GM06990 (cell line): ENCODE data around the gene STARD8.

Source experiments
- DNase-seq: peaks from one replicate; pipeline ENCODE4 v3.0.0-alpha.2; 2011; ENCODE audit not compliant: insufficient read length; ENCODE audit errors: extremely low read depth
- H3K27me3 ChIP-seq: replicated peaks from 2 replicates; pipeline ENCODE4 v1.6.0; 2011; ENCODE audit warnings: low read length; ENCODE audit not compliant: control insufficient read depth, insufficient read depth
- H3K36me3 ChIP-seq: 2 replicates; pipeline ENCODE4 v1.5.1; 2011; ENCODE audit warnings: low read length; ENCODE audit not compliant: control insufficient read depth, insufficient read depth
- H3K4me3 ChIP-seq: replicated peaks from 2 replicates; pipeline ENCODE4 v1.5.1; 2011; ENCODE audit warnings: low read depth, mild to moderate bottlenecking, control low read depth, low read length
- TF ChIP-seq, protein P1 (sequence below): IDR thresholded peaks from 2 replicates; pipeline ENCODE4 v1.5.1; 2011; ENCODE audit warnings: low read length, control low read depth, mild to moderate bottlenecking, inconsistent platforms; ENCODE audit not compliant: insufficient read depth, poor library complexity, severe bottlenecking

STARD8 gene

DNA sequence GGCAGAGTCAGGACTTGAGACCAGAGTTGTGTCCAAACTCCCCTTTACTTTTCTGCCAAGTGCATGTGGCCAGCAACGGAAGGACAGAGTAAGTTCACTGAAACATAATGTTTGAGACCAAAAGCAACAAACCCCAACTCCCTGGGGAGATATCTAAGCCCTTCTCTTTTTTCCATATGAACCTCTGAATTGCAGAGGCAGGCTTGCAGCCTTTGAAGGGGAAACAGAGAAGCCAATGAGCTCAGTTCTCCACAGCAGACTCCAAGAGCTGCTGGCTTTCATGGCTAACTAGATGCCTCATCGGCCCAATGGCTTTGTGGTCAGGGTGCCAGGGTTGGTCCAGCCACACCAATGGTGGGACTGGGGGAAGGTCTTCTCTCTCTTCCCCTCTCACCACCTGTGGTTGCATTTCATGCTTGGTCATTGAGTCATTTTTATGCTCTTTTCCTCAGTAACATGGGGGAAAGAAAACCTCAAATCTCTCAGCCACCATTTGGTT is 34.0 kb downstream of the STARD8 start:
- Histone ChIP-seq H3K36me3 (no peaks in the 10 kb centered on the region), H3K27me3 (no peaks in the 10 kb centered on the region; the same call in 1 of the 2 replicates), H3K4me3 (no peak overlapping the region)
- TF ChIP-seq, protein P1, sequence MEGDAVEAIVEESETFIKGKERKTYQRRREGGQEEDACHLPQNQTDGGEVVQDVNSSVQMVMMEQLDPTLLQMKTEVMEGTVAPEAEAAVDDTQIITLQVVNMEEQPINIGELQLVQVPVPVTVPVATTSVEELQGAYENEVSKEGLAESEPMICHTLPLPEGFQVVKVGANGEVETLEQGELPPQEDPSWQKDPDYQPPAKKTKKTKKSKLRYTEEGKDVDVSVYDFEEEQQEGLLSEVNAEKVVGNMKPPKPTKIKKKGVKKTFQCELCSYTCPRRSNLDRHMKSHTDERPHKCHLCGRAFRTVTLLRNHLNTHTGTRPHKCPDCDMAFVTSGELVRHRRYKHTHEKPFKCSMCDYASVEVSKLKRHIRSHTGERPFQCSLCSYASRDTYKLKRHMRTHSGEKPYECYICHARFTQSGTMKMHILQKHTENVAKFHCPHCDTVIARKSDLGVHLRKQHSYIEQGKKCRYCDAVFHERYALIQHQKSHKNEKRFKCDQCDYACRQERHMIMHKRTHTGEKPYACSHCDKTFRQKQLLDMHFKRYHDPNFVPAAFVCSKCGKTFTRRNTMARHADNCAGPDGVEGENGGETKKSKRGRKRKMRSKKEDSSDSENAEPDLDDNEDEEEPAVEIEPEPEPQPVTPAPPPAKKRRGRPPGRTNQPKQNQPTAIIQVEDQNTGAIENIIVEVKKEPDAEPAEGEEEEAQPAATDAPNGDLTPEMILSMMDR, result no peak
- DNase-seq, result no peak

DNA sequence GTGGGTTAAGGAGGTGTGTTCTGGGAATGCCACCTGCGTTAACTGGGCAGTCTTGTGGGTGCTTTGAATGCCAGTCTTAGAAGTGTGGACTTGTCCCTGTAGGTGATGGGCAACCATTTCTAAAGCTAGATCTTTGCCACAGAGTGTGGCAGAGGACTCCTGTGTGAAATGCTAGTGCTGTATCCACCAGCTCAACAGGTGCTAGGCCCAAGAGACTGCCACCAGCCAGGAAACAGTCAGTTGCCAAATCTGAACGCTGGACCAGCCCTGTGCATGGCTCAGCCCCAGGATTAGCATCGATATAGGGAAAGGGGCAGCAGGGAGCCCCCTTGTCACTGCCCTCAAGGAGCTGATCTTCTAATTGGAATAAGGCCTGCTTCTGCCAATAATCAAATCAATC is 35.3 kb downstream of the STARD8 start:
- Histone ChIP-seq H3K36me3 (no peaks in the 10 kb centered on the region), H3K27me3 (no peaks in the 10 kb centered on the region), H3K4me3 (no peak overlapping the region)
- TF ChIP-seq, protein P1, result no peak
- no peak for DNase-seq

DNA sequence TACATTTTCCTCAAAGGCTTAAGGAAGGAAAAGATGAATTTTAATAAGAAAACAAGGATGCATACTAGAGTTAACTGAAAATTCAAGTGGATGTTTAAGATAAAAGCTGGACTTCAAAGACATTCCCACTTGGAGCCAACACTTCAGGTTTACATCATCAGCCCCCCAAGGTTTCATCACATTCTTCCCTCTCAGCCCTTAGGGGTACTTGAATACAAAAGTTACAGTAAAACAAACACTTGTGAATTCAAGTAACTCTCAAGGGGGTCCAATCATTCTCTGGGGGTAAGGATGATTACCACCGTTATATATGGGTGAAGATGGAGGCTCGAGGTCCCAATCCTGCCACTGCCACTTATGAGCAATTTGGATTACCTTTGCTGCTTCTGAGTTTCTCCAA is 36.1 kb downstream of the STARD8 start:
- no peaks in the 10 kb centered on the region for H3K36me3 ChIP-seq
- TF ChIP-seq, protein P1, result no peak
- no peak overlapping the region for H3K4me3 ChIP-seq
- no peak for DNase-seq
- H3K27me3 ChIP-seq, result no peaks in the 10 kb centered on the region

DNA sequence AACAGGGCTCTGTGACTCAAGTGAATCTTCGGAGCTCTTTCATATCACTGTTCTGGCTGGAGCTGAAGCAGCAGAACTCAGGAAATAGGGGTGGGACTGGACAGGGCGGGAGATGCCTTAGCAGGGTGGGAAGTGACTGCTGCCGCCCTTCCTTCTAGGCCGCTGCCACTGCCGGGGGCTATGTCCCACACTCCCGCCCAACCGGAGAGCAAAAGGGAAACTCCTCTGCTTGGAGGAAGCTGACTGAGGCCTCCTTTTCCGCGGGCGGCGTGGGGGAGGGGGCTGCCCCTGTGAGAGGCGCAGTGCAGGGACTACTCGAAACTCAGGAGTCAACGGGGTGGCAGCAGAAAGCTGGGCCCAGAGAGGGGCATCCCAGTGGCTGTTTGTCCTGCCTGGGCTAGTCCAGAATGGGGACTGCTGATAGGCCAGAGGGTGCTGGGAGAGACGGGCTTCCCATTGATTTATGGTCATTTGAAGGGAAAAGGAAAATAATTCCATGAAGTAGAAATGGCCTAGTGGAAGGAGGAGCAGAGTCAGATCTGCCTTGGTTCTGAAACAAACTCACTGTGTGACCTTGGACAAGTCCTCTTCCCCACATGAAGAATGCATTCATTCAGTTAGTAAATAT is 36.9 kb downstream of the STARD8 start:
- no peak for DNase-seq
- Histone ChIP-seq H3K27me3 (no peaks in the 10 kb centered on the region), H3K36me3 (no peaks in the 10 kb centered on the region), H3K4me3 (no peak overlapping the region)
- TF ChIP-seq, protein P1, result no peak

DNA sequence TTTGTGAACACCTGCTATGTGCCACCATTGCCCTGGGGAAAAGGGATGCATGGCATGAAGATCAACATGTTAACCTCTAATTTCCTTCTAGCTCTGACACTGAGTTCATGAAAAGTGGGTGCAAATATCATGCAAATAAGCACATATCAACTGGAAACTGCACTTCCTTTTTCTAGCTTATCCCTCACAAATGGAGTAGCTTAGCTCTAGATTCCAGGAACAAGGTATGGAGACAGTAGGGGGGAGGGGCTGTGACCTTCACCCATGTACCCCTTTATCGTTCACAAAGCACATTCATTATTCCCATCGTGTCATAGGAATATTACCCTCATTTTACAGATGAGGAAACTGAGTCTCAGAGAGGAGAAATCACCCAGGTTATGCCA is 37.4 kb downstream of the STARD8 start:
- Histone ChIP-seq H3K27me3 (no peaks in the 10 kb centered on the region), H3K36me3 (no peaks in the 10 kb centered on the region), H3K4me3 (no peak overlapping the region)
- TF ChIP-seq, protein P1, result no peak
- no peak for DNase-seq

DNA sequence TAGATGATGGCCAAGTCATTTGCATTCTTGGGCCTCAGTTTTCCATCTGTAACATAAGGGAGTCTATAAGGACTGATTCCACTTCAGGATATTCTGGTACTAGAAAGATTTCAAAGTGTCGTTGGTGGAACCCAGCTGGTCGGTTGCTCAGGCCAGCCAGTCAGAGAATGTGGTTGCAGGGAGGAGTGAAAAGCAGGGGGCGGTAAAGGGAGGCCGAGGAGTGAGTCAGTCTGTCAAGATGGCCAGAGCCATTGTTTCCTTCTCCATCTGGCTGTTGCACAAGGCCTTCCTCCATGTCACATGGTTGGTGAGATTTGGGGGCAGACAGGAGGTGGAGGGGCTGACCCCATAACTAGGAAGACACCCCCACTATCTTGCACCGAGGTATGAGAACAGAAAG is 38.2 kb downstream of the STARD8 start:
- H3K36me3 ChIP-seq, result no peaks in the 10 kb centered on the region
- H3K4me3 ChIP-seq, result no peak overlapping the region
- TF ChIP-seq, protein P1, result no peak
- no peak for DNase-seq
- H3K27me3 ChIP-seq, result no peaks in the 10 kb centered on the region
